Superior temporal gyrus (tissue), 1 donor: ENCODE measurements around the gene LDLRAD3.

ENCODE experiments used
- DNase-seq: peaks from one replicate; pipeline ENCODE4 v3.0.0-alpha.2; 2016; ENCODE audit errors: extremely low spot score

Gene LDLRAD3

DNA sequence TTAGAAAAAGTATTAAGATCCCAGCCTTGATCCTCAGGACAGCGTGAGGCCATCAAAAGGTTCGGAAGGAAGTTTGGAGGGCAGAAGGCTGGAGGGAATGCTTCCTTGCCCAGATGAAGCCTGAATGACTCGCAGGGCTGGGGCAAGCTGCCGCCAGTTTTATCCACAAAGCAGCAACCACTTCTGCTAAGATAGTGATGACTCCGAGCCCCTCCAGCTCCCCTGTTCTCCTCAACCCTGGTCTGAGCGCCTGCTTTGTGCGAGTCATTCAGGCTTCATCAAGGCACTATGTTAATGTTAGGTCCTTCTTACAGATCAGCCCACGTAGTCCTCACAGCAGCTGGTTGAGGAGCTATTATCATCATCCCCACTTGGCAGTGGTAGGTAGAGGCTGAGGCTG lies 186.5 kb downstream of the LDLRAD3 start:
- no peak for DNase-seq

DNA sequence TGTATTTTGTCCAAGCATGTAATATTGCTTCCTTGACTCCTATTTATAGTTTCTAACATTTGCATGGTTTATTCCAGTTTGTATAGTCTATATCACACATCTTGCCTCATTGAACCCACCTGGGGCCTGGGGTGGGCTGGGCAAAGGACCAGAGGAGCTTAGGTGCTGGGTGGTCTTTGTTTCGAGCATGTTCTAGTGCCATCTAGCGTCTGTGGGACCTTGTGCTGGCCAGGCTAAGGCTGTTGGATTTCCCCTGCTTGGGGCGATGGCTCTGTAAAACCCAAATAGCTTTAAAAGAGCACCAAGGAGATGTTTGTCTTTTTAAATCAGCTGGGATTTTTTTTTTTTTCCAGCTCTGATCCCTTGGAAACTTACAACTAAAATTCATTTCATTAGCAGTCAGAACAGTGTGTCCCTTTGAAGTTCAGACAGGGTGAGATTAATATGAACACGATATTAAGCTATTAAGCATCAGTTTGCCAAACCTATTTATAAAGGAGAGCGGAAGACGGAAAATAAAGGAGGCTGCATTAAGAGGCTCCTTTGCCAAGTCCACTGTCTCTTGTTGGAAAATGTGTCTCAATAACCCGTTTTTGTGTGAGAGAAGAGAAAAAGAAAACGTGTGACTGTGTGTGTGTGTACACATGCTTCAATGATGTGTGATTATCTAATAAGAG lies 188.0 kb downstream of the LDLRAD3 start:
- peak; percentile 82 for DNase-seq

DNA sequence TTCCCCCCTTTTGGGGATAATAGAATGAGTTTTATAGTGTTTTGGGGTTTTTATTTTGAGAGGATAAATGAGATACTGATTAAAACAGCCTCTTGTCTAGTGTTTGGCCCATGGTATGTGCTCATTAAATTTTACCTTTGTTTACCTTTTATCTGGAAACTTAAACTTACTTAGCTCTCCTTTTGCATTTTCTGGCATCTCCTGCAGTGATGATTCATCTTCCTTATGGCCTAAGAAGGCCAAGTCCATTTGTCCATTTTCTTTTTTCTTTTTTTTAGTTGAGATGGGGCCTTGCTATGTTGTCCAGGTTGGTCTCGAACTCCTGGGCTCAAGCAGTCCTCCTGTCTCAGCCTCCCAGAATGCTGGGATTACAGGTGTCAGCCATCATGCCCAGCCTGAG lies 189.1 kb downstream of the LDLRAD3 start:
- no peak for DNase-seq

DNA sequence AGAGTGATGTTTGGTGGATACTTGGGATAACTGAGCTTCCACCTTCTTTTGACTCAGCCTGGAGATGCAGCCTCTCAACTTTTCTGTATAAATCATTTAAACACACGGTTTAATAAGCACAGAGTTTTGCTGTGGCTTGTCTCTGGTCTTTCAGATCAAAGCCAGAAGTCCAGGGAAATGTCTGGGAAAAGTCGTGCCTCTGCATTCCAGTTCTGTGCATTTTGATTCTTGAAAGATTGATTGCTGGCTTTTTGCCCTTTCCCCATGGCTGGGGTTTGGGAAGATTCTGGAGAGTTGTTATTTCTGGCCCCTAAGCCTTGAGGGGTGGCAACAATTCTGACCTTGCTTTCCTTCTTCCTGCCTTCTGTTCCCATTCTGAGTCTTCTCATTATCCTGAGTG lies 191.2 kb downstream of the LDLRAD3 start:
- DNase-seq = no peak

DNA sequence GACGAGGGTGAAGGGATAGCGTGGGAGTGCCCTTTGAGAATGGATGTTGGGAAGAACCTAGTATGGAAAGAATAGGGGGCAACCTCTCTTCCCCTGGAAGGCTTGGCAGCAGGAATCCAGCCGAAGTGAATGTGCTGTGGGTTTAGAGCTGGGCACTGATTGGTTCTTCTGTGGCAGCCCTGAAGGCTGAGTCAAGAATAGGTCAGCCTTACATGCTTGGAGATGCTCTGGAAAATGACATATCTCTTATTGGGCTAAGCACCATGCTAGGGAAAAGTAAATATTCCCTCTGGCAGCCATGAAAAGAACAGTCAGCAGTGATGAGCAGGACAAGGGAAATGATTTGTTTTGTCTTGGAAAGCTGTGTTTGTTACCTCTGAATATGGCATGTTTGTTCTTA lies 195.9 kb downstream of the LDLRAD3 start:
- no peak for DNase-seq

DNA sequence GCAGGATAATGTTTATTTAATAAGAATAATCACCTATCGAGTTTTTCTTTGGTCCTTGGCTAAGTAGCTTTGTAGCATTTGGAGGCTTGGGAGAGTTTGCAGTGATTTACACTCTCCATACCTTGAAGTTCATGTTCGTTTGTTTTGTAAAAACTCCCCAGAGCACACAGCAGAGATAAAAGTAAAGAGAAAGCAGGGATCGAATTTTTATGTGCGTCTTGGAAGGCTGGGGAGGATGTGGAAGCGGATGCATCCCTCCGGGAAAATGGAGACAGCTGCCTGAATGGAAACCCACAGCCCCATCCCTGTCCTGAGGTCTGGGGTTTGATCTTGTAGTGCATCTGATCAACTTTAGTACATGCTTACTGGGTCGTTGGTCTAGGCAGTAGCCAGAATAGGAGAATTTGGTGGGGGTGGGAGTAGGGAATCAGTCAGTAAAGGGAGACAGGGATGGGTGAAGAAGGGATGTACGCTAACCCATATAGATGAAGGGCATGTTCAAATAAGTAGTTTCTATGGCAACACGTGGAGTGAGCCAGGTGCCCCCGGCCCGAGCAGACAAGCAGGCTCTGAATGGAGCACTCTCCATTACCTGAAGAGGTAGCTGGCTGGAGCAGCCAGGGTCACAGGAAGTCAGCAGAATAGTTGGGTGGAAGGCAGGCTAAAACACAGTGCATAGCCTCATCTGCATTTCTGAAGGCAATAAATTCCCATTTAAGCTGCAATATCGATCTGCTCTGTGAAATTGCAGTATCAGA lies 197.5 kb downstream of the LDLRAD3 start:
- no peak for DNase-seq

DNA sequence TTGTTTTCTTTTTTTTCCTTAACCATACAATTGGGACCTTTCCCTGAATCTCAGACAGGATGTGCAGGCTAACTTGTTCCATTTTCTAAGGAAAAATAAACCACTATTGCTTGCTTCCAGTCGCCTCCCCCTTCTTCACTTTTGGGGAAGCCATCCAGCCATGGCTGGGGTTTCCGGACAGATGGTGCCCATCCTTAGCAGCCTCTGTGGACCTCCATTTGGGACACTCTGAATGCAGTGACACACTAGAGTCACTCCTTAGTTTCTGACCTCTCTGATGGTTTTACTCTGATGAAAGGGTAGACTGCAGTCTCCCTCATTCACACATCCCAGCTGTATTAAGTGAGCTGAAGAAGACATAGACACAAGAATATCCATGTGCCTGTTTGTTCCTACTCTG lies 198.1 kb downstream of the LDLRAD3 start:
- DNase-seq = no peak

DNA sequence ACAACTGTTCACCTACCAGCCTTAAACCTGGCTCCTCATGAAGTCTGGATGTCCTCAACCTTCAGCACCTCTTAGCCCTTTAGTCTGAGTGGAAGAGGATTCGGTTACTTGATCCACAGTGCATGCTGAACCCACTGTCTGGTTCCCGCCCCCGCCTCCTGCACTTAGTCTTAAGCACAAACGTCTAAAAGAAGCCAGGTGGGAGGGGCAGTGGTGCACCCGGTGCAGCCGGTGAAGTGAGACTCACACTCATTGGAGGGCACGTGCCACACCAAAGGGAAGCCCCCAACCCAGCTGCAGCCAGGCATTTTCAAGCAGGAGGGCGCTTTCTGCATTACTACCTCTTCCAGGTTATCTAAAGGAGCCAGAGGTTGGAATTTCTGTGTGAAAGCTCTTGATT lies 198.6 kb downstream of the LDLRAD3 start:
- no peak for DNase-seq

DNA sequence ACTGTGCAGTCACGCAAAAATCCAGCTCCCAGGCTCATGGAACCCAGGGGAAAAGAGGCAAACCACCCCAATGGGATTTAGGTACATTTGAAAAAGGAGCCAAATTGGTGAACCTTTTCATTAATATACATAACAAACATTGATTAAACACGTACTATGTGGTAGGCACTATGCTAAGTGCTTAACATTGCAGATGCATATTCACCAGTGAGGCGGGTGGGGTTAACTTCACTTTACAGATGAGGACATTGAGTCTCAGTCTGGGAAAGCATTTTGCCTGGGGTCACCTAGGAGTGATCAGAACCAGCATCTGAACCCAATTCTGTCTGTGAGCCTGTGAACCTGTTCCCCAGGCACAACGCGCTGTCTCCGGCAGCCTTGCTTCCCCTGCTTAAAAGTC lies 199.0 kb downstream of the LDLRAD3 start:
- DNase-seq = no peak

DNA sequence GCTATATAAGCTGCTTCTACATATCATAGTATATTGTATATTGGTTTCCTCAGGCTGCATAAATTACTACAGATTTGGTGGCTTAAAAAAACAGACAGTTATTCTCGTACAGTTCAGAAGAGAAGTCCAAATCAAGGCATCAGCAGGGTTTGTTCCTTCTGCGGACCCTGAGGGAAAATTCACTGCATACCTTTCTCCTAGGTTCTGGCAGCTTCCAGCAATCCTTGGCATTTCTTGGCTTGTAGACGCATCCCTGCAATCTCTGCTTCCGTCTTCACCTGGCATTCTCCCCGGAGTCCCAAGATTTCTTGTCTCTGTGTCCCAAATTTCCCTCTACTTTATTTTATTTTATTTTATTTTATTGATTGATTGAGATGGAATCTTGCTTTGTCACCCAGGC lies 202.6 kb downstream of the LDLRAD3 start:
- DNase-seq = no peak

DNA sequence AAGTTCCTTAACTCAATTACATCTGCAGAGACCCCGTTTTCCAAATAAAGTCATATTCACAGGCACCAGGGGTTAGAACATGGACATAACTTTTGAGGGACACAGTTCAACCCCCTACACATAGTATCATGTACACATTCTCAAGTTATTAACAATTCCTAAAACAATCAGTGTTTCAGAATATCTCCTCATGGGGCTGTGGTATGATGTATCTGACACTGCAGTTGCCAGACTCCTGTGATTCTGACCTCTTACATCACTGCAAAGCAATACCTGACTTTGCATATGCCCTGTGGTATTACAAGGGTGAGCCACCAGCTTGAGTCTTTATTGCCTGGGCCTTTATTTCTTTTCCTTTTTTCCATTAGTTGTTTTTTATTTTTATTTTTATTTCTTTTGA lies 203.6 kb downstream of the LDLRAD3 start:
- DNase-seq = no peak

DNA sequence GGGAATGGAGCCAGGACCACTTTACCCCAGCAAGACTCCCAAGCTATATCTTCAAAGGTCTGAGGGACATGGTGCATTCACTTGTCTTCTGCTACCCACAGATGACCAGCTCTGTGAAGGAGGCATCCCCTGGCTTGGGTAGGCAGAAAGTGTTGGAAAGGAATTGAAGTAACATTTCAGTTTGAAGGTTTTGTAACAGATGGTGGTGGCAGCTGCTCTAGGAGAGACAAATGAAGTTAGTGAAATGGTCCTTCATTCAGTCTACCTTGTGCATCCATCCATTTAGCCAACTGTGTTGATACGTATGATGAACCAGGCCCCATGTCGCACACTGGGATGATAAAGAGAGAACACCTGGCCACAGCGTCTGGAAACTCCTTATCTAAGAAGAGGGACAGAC lies 204.8 kb downstream of the LDLRAD3 start:
- no peak for DNase-seq

DNA sequence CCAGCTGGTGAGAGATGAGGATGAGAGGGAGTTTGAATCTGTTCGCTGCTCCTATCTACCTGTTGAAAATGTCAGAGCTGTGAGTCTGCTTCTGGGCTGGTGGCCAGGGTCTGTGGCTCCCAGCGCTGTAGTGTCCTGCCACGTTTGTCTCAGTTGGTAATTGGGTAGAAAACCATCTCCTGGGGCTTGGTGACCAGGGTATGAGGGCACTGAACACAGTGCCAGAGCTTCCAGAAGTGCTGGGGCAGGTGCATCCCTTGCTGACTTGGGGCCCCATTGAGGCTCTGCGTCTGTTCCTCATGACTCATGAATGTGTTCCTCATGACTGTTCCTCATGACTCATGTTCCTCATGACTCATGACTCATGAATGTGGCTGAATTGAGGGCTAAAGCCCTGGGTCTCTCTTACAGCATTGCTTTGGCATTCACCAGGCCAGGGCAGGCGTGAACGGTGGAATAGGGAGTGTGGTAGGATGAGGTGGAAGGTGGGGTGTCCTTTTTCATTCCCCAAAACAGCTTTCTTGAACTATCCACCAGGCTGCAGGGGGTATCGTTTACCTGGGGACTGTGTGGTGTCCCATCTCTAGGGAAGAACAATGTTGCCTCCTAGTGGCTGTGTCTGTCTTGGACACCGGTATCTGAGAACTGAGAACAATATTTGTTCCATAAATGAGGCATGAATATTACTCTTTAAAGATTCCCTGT lies 205.8 kb downstream of the LDLRAD3 start:
- peak; percentile 72 for DNase-seq

DNA sequence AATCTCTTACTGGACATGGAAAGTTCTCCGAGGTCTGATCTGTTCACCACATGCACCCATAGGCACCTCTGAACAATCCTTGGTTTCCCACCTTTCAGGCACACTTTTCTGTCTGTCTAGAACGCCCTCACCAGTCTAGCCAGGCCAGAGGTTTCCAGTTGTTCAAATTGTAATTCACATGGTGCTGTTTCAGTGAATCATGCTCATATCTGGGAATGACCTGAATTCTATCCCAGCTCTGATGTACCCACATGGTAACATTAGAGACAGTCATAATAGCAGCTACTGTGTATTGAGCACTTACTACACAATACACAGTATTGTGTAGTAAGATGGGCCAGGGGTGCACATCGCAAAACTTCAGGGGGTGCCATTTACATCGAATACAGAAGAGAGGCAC lies 207.1 kb downstream of the LDLRAD3 start:
- DNase-seq = no peak

DNA sequence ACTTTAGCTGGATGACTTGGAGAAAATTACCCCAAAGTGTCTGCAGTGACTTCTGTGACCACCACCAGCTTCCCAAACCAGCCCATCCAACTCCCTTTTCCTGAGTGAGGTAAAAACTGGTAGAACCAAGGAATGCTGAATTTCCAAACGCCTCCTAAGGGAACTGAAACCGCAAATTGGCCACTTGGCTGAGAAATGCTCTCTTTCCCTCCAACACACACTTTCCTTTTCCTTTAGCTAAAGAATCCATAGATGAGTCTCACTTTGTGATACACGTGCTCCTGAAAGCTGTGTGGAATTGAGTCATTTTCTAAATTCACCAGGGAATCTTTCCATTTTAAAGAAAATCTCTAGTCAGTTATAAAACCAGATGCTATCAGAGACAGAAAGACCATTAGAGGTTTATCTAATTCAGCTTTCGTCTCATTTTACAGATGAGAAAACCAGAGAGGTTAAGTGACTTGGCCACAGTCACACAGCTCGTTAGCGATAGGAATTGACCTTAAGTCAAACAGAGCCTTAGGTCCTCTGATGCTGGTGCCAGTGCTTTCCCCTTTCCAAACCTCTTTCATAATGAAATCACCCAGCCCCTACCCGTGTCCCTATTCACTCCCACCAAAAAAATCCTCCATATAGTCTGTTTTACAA lies 208.2 kb downstream of the LDLRAD3 start:
- peak; percentile 64 for DNase-seq

DNA sequence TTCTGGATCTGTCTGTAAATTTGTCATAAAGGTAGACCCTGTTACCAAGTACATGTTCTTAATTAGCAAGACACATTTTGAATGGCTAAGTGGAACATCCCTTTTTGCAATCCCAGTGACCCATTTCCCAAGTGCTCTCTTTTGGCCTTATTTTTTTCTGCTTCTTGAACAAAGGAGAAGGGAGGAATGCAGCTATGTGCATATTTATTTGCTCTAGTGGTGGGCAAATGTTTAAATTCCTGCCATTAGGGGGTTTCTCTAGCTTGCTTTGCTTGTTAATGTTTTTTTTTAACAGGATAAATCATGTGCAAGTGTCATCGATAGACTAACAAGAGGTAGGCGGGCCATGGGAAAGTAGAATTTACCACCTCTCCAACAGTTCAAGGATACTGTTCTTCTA lies 209.7 kb downstream of the LDLRAD3 start:
- DNase-seq = no peak

DNA sequence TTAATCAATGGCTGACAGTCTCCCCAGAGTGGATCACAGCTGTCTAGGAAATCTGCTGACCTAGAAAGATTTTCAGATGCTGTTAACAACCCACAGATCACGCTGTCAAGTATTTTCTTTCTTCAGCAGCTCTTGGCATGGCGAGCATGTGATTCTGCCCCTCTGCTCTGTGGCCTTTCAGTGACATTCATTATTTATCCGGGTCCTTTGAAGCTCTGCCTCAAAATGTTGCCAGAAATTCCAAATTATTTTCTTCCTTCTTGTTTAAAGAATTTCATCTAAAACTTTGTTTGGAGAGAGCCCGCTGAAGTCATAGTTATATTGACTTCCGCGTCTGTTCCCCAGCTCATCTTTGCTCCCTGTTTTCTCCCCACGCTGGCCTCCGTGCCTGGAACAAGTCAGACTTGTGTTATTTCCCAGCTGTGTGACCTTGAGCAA lies 211.3 kb downstream of the LDLRAD3 start:
- no peak for DNase-seq

DNA sequence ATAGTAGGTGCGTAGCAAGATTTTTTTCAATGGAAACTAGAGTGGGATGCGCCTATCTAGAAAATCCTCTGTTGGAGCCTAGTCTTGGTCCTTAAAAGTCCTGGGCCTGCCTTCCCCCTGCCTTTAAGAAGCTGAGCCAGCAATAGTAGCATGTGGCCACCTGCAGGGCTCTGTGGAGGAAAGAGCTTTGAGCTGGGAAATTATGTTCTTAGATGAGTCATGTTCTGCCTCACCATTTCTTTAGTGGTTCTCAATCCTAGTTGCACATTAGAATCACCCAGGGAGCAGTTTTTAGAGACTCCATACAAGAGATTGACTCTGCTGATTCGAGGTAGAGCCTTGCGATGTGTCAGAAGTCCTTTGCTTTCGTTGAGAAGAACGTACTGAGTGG lies 211.9 kb downstream of the LDLRAD3 start:
- DNase-seq = no peak

DNA sequence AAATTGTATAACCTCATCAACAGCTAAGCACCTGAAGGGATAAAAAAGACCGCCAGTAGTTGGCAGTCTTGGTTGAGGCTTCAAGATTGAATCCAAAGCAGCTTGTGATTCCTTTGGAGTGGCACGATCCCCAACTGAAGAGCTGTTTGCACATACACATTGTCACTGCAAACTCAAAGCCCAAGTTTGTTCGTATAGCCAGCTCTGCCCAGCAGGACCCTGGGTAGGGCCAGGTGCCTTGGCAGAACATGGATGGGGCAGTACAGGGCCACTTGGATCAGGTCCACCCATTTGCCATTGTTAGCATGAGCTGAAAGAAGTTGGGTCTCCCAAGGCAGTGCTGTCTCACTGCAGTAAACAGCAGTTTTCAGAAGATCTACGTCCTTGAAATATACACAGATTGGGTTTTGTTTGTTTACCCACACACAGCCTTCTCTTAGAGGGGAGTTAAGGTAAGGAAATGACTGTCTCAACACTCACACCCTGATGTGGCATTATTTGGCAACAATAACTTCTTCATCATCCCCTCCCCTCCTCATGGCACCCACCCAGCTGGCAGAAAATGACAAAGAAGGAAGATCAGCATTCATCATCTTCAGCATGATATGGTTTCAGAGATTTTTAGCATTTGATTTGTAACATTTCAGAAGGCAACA lies 212.4 kb downstream of the LDLRAD3 start:
- peak; percentile 64 for DNase-seq

DNA sequence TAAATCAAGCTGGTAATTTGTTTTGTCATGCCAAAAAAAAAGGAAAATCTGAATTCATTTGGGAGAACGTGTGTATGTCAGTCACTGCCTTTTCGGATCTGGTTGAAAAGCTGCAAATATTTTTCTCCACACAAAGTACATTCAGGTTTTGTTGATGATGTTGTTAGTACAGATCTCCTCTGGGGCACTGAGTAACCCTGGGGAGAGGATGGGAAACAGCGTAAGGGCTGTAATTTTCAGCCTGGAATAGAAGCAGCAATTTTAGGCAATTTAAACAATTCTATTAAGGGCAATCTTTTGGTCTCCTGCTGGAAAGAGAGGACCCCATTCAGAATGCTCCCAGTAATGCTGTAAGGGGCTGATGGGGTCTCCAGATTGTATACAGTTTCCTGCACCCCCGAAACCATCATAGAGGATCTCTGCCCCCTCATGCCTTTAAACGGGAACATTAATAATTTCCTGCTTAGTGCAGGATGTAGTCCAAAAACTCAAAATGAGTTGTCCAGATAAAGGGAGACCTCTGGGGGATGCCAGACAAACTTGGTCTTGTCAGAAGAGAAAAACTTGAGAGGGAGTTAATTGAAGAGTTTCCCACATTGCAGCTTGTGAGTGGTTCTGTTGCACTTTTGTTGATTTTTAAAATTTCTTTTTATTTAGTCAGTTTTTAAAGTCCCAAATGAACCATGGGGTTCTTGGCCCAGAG lies 213.1 kb downstream of the LDLRAD3 start:
- no peak for DNase-seq

DNA sequence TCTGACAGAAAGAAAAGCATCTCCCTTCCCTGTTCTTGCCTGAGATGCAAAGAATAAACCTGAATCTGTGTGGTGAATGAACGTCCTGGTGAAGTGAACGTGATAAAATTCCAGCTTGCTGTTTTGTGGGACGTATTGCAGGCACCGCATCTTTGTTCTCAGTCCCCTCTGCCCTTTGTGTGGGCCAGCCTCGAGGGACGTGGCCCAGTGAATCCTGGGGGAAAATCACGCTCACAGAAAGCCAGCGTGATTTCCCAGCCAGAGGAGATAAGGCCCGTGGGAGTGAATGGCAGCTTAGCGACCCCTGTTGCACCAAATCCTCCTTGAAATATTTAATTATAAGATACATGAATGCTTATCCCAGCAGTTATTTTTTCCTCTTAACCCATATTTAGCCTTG lies 216.2 kb downstream of the LDLRAD3 start:
- no peak for DNase-seq
